ENCODE measurements around the gene DNAH9. TPM values are rescaled to one million over a fixed set of nuclear protein-coding genes. Genes with fewer than 3 reads are reported as not detected.

DNAH9 gene
- total and polyA plus RNA-seq, 2 of the 8 experiments (the other 6 are each of a cell fraction or from before 2014, with no cell fraction given) = 0.21 to 0.86 TPM

GRCh38 chr17:11969565-11969964 lies 371.3 kb downstream of the DNAH9 start:
- H2BK15ac ChIP-seq (ENCODE audit: low read length) = no peak overlapping the region
- no peak for DNase-seq (ENCODE audit: low read depth in 1 of 2, low spot score in 2 of 2)
- no peak overlapping the region for H2AK5ac ChIP-seq (ENCODE audit: low read depth, low read length)
- H3K36me3 ChIP-seq (ENCODE audit: control insufficient read depth in 2 of 4, insufficient read depth in 4 of 4, low read length in 3 of 4) = peaks cover 0 to 4% (median 0%) of the 10 kb centered on the region in 4 experiments; a peak in 1 of 8 replicates
- no peak overlapping the region for H4K5ac ChIP-seq (ENCODE audit: insufficient read length, low read depth, low read length)
- H3K79me1 ChIP-seq (ENCODE audit: low read depth, low read length) = no peaks in the 10 kb centered on the region
- no peaks in the 10 kb centered on the region for H3K27me3 ChIP-seq (replicated peaks in 1 of 4; ENCODE audit: control insufficient read depth in 3 of 4, extremely low read depth in 1 of 4, insufficient read depth in 3 of 4, low read length in 3 of 4)
- no peak overlapping the region for H3K14ac ChIP-seq (ENCODE audit: insufficient read length)
- H3K4ac ChIP-seq (replicated peaks; ENCODE audit: insufficient read length, low read depth, low read length) = no peak overlapping the region
- no peak overlapping the region for H2BK5ac ChIP-seq (ENCODE audit: low read depth, low read length)
- no peak for FAIRE-seq
- CTCF ChIA-PET (ENCODE audit: partially characterized antibody) = interaction anchor here (0.8 to 1.6 kb wide), 3 partner anchors 10 to 17 kb away, joined by 3 to 5 read pairs (median 4); no protein-coding TSS in a partner anchor
- H3K18ac ChIP-seq (ENCODE audit: extremely low read depth, low read length) = no peak overlapping the region
- H2AFZ ChIP-seq (ENCODE audit: low read length) = no peak overlapping the region
- no peaks in the 10 kb centered on the region for H3K23me2 ChIP-seq (ENCODE audit: low read depth, low read length)
- no peaks in the 10 kb centered on the region for H4K20me1 ChIP-seq (replicated peaks in 1 of 2; ENCODE audit: control insufficient read depth in 1 of 2, insufficient read depth in 2 of 2, low read length in 2 of 2)
- no peak overlapping the region for H3K4me3 ChIP-seq (ENCODE audit: extremely low read depth in 1 of 4, insufficient read depth in 2 of 4, low read depth in 3 of 4, low read length in 4 of 4)
- H4K91ac ChIP-seq (replicated peaks; ENCODE audit: insufficient read length, low read length) = no peak overlapping the region
- H2BK12ac ChIP-seq (ENCODE audit: low read depth, low read length) = no peak overlapping the region
- H3K4me1 ChIP-seq (replicated peaks in 1 of 4; ENCODE audit: control insufficient read depth in 3 of 4, insufficient read depth in 4 of 4, low read length in 3 of 4) = 0 out of 7 replicates have a peak, but pooled peaks cover 0 to 2% (median 0%) of the 10 kb centered on the region in 4 experiments
- POLR2A ChIA-PET (ENCODE audit: partially characterized antibody) = no interaction called here
- no peak overlapping the region for H3K23ac ChIP-seq (ENCODE audit: insufficient read length)
- H2BK20ac ChIP-seq (ENCODE audit: low read length) = no peak overlapping the region
- H2BK120ac ChIP-seq (replicated peaks; ENCODE audit: low read depth, low read length) = no peak overlapping the region
- whole genome bisulfite sequencing, 2 experiments (ENCODE audit: extremely low coverage in 1 of 2, insufficient coverage in 1 of 2, insufficient read length in 1 of 2, insufficient replicate concordance in 2 of 2, low coverage in 1 of 2, low lambda C conversion rate in 2 of 2, missing lambda C conversion rate in 1 of 2) = 88% methylated on average over 2 of the region's 2 CpGs; no CpG with 5 or more reads in 1 of the 2 experiments
- no peak overlapping the region for H3K27ac ChIP-seq (ENCODE audit: low read depth, low read length)
- no peak overlapping the region for H3K56ac ChIP-seq (replicated peaks; ENCODE audit: insufficient read length, low read depth, low read length)
- H3K4me2 ChIP-seq (ENCODE audit: insufficient read depth in 1 of 2, low read depth in 2 of 2, low read length in 2 of 2) = no peak overlapping the region
- no peaks in the 10 kb centered on the region for H3K79me2 ChIP-seq (ENCODE audit: control insufficient read depth in 1 of 2, insufficient read depth in 2 of 2, low read length in 2 of 2)
- no peak overlapping the region for H4K8ac ChIP-seq (ENCODE audit: extremely low read depth, insufficient read depth, low read length)
- H3K9ac ChIP-seq (replicated peaks in 1 of 4; ENCODE audit: extremely low read depth in 1 of 4, low read depth in 3 of 4, low read length in 3 of 4) = no peak overlapping the region
- H3K9me3 ChIP-seq (ENCODE audit: insufficient read depth in 2 of 2, low read depth in 1 of 2, low read length in 1 of 2) = peaks cover 8 to 9% of the 10 kb centered on the region in 2 experiments; a peak in 3 of 4 replicates

Measured in H1 (cell line).